GM21786 (cell line): ENCODE measurements around the gene GRAMD2A.

Experiments used
- ATAC-seq: cut with Tn5 transposase; IDR thresholded peaks from one replicate; pipeline ENCODE4 v1.9.1; 2021; ENCODE audit not compliant: unreplicated experiment

The GRAMD2A gene

DNA sequence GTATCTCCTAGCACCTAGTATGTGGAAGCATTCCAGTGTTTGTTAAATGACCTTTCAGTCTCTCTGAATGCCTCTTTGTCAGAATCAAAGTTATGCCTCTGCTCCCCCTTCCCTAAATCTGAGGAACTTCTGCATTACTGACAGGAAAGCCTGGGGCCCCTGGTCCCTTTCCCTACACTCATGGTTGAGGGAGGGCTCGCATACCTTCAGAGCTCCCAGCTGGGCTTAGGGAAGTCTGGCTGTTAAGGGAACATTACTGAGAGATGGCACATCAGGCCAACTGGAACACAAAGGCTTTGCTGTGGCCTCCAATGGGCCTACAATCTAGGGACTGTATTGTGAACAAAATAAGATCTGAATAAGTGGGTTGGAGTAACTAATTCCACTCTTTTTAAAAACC, 23.1 kb upstream of the GRAMD2A start:
- ATAC-seq: no peak

DNA sequence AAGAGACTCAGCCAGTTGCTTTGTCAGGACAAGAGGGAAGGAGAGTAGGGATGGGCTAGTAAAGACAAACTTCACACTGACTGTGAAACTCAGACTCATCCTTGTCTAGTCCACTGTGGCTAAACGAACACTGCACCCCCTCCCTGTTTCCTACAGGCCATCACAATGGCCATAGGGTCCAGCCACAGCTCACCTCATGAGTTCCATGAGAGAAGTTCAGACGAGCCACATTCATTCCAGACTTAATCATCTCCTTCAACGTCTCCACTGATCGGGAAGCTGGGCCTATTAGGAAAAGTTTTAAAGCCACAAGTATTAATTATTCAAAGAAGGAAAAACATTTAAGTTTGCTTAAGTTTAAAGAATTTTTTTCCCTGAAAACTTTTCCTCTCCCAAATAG, 19.6 kb upstream of the GRAMD2A start:
- no peak for ATAC-seq

DNA sequence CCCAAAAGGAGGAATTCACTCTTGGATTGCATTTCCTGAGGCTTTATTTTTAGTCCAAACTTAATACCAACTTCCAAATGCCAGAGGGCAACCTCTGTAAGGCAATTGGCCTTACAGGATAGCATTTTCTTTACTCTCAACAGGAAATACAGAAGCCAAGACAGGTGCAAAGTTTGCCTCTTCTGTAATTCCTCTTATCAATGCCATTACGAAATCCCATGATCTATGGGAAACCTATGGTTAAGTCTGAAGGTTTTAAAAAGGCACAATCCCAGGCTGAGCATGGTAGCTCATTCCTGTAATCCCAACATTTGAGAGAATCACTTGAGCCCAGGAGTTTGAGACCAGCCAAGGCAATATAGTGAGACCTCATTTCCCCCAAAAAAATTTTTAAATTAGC, 18.5 kb upstream of the GRAMD2A start:
- ATAC-seq: no peak

DNA sequence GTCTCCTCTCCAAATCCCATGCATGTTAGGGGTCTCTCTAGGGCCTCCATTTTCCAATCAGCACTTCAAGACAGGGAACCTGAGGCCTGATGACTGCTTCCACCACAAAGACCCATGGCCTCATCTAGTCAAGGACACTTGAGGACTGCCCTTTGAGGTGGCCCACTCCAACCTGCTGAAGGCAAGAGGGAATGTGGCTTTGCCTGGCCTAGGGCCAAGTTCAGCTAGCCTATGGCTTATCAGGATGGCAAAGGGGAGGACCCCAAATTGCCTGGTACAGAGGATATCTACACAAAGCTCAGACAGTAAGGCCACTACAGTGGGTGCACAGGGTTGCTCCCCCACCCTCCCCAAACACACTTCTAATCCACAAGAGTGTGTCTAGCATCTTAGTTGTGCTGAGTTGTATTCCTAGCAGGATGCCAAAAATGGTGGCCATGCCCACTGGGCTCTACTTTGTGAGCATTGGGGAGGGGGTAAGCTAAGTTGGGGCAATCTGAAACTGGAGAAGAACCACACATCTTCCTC, 10.0 kb upstream of the GRAMD2A start:
- ATAC-seq: no peak

DNA sequence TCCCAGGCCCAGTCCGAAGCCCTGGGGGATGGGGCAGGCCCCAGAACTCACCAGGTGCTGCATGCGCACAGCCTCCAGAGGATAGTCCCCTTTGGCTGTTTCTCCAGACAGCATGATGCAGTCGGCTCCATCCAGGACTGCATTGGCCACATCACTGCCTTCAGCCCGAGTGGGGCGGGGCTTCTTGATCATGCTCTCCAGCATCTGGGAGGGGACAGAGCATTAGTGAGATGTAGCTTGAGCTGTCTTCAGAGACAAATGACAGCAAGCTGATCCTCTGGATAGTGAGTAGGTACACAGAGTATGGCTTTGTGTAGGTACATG, 9.1 kb upstream of the GRAMD2A start:
- ATAC-seq: no peak

DNA sequence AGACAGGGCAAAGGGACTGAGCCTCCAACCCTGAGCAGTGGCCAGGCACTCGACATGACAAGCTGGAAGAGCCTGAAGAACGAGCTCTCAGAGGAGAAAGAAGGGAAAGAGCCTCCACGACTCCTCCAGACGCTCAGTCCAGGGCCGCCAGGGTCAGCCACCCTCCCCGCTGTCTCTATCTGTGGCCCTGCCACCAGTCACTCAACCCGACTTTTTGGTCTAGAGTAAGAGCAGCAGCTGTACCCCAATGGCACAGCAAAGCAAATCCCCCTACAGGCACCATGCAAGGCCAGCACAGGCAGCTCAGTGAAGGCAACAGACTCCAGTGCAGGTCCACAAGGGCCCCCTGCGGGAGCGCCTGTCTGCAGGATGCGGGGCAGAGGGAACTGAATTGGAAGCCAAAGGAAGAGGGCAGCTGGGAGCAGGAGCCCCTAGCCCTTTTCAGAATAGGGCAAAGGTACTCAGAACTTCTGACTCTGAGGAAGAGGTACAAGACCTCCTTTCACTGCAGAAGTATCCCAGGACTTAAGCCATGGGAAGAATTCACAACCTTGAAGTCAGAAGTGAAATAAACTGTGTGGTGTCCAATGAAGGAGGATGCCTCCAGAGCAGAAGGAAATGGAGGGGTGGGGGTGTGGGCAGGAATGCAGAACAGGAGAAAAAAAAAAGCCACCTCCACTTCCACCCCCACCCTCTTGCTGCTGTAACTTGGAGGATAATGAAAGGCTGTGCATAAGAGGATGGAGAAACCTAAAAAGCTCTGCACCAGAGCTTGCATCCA, 8.5 kb upstream of the GRAMD2A start:
- ATAC-seq: no peak

DNA sequence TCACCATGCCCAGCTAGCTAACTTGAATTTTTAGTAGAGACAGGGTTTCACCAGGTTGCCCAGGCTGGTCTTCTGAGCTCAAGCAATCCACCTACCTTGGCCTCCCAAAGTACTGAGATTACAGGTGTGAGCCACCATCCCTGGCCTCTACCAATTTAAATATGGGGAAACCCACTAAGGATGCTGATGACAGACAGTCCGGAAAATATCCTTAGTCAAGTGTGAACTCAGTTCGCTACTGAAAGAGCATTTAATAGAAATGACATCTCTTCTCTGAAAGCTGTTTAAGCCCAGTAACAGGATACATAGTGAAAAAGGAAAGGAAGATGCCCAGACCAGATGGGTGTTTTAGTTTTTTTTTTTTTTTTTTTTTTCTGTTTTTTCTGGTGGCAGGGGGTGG, 7.7 kb upstream of the GRAMD2A start:
- no peak for ATAC-seq

DNA sequence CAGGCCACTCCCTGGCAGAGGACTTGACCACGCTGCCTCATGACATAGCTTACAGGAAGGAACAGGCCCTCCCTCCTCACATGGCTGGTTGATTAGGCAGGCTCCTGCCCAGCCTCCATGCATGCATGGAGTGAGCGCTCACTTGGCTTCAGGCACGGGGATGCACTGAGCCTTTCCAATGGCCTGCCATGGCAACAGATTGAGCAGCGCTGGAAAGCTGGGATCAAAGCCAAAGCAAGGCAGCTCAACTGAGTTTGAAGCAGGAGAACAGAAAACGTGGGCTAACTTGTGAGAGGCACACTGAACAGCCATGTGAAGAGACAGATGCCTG, 5.9 kb upstream of the GRAMD2A start:
- ATAC-seq: no peak

DNA sequence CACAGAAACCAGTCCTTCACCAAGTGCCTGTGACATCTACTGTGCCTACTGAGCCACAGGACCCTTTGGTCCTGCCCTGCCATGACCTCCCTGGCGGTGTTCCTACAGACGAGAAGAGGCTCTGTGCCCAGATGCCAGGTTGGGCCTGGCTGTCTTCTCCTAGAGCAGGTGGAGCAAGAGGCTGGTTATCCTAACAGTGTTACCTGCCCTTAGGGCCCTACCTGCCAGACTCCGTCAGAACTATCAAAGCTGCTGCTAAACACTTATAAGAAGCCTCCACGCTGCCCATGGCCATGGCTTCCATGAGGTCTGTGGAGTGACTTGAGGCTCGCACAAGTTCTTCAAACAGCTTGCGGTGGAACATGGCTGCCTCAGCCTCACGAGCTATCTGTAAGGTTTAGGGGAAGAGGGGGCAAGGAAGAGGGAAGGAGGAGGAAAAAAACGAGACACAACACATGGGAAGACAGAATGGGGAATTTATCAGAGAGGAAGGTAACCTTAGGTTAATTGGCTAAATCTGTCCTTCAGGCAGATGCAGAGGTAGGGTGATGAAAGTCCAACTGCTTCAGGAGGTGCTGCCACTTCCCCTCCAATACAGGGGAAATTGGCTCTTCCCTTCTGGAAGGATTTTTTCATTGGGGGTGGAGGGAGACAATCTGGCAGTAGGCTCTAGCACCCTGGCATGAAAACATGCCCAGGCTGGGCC, 5.4 kb upstream of the GRAMD2A start:
- no peak for ATAC-seq

DNA sequence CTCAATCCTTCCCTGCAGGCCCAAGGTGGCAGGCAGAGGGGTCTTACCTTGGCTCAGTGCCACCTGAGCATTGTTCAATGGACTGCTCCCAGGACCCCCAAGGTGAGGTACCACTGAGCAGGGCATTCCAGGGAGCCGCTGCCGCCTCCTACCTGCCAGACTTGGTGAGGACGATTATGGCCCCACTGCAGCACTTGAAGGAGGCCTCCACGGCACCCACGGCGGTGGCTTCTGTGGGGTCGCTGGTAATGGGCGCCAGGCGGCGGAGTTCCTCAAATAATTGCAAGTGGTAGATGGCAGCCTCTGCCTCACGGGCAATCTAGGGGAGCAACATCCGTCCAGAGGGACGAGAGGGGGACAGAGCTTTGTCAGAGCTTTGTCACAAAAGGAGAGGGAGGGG, 4.7 kb upstream of the GRAMD2A start:
- no peak for ATAC-seq

DNA sequence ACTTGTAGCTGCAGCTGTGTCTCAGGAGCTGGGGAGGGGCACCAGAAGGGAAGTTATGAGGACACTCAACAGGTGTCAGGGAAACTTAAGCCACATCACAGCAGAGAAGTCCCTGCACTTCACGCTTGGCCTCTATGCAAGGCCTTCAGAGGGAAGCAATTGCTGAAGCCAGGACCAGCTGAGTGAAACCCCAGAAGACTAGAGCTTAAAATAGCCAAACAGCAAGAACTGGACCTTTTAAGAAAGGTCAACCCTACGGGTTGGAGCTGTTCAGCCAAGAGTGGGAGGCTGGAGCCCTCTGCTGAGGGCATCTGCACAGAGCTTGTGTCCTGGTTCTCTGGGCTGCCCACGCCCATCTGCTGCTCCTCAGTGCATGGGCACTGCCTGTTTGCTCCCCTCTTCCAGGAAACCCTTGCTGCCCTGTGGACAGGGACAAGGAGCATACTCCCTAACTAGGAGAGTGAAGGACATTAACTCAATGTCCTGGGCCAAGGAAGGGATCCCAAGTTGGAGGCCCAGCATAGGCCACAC, 3.9 kb upstream of the GRAMD2A start:
- no peak for ATAC-seq

DNA sequence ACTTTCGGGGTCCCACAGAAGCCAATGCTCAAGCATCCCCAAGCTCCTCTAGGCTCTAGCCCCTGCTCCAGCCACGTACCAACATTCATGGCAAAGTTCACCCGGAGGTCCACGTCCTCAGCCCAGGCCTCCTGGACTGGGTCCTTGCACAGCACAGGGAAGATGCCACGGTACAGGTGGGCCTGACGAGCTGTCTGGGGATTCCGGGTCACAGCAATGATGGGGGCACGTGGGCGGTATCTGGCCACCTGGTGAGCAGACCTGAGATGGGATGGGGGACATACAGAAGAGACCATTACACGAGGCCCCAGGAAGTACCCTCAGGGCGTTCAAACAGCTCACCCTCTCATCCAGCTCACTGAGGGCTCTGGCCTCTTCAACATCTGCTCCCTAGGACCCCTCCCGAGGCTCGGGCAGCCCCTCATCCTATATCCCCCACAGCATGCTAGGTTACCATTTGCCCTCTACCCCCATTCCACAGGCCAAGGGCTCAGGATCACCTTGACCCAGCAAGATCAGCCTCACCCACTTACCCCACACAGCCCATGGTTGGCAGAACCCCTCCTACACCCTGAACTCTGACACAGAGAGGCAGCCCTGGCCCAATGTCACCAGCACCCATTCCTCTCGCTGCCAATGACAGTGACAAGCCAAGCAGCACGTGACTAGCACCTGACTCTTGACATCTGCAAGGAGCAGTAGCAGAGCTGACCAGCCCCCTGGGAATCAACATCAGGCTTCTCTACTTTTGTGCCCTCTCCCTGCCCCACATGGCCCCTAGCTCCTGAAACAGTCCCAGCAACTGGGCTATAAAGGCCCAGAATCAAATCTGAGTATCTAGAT, 3.0 kb upstream of the GRAMD2A start:
- no peak for ATAC-seq

DNA sequence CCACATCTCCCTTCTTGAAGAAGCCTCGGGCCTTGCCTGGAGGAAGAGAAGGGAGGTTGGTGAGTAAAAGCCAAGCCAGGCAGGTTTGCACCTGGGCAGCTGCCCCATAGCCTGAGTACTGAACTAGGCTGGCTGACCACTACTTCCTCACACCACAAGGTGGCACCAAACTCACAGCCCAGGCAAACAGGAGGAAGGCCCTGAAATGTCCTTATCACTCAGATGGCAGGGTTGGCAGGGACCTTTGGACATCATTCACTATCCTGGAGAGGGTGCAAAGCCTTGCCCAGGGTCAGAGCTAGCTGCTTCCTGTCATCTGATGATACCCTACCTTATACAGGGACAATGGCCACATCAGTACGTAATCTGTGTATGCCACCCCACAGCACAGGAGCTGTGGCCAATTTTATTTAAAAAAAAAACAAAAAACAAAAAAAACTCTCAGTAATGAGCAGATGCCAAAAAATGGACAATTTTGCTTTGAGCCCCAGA, 2.2 kb upstream of the GRAMD2A start:
- peak; percentile 62 for ATAC-seq

DNA sequence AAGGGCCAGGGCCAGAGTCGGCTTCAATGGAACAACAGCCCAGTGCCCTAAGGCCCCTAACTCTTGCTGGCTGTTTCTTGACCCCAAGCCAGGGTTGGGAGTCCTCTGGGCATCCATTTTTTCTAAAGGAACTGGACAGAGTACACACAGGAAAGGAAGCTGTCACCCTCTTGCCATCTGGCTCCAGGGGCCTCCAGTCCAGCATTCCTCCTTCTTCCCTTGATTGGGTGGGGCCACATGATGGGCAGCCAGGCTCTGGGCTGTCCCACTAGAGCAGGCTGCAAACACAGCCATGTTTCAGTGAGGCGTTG, 1.6 kb upstream of the GRAMD2A start:
- ATAC-seq: no peak

DNA sequence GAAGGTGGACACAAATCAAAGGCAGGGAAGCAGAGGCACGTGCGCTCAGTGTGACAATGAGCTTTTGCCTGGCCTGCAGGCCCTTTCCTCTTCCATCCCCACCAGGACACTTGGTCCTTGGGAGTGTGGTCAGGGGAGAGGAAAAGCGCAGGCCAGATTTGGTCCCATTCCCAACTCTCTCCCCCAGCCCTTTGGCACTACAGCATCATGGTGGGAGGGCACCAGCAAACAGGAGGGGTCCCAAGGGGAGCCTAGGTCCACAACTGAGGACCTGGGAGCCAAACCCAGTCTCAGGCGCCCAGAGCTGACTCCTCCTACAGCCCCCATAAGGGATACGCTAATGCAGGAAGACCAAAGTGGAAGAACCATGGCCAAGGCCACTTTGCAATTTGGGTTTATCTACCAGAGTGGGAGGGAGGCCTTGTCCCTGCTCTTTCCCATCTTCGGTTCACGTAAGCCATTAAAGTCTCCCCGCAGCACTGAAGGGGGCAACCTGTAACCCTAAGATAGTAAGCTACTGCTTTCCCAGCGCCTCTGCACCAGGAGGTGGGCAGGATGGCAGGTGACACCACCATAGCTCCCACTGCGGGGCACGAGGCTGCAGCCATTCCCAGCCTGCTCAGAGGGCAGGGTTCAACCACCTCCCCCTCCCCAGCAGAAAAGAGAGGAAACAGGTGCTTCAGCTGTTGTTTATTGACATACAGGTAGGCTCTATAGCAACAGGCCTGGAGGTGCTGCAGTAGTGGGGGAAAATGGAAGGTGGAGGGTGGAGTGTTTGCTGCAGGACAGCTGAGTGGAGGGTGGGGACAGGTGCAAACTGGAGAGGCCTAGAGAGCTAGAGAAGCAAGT, 993 bp upstream of the GRAMD2A start:
- ATAC-seq: no peak

DNA sequence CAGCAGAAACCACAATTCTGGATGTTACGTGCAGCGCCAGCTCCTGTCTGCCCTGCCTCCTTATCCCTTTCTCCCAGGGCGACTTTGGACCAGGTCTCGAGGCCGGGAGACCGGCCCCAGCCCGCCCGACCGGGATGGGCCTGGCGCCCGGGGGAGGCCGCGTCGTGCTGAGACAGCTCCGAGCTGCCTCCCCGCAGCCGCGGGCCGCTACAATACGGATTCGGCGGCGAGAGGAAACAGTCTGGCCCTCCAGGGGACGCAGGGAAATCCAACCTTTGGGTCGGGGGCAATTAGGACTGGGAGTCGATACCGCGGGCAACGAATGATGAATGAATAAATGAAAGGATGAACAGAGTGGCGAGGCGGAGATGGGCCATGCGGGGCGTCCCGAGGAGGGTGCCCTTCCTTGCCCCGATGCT, 537 bp downstream of the GRAMD2A start:
- no peak for ATAC-seq

DNA sequence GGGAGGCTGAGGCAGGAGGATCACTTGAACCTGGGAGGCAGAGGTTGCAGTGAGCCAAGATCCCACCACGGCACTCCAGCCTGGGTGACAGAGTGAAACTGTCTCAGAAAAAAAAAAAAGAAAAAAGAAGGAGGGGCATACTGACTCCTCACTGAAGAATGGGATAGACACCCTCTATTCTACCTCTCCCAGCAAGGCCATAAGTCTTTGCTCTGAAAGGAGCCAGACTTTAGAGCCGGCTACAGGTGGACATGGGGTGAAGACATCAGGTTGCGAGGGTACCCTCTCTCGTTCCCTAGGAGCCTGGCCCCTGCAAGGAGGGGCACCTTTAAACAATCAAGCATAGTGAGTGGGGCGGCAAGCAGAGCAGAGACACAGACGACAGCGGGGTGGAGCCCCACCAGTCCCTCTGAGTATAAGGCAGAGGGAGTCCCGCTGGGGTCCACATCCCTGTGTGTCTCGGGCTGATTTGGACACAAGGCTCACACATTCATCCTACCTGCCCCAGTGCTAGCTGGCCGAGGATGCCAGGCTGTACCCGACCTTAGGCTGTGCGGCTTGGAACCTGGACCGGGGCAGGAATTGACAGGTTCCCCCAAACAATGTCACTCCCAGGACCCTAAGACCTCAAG, 1.1 kb downstream of the GRAMD2A start:
- no peak for ATAC-seq

DNA sequence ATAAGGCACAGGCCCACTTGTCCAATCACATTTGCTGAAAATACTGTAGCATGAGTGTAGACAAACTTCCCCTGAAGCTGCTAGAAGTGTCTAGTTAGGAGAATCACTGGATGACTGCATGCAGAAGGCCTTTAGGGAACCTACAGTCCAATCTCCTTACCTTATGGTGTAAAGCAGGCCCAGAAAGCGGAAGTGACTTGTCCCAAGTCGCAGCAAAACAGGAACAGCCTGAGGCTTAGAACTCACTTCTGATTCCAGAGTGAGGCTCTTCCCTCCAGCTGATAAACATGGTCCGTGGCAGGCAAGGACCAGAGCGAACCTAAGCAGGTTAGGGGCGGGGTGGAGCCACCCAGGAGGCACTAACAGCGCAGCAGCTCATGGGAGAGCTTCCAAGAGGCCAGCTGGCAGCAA, 2.5 kb downstream of the GRAMD2A start:
- no peak for ATAC-seq

DNA sequence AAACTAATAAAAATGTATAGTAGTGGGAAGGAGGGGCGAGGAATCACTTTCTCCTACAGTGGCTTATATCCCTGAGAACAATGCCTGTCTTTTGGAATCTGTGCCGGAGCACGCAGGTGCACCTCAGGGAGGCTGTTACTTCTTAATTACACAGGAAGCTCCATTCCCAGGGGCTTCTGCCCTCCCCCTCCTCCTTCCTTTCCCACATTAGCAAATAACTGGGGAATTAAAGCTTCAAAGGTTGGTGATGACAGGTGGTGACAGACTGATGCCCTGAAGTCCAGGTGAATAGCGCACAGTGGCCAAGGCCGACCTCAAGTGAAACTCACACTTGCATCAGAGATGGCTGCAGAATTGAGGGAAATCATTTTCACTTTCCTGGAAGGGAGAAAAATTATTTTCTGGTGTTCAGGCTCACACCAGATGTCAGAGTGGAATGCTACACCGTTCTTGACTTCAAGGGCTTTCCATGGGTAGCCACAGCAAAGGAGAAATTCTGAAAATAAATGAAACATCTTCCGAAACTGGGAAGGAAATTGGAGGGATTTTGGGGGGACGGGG, 3.7 kb downstream of the GRAMD2A start:
- no peak for ATAC-seq

DNA sequence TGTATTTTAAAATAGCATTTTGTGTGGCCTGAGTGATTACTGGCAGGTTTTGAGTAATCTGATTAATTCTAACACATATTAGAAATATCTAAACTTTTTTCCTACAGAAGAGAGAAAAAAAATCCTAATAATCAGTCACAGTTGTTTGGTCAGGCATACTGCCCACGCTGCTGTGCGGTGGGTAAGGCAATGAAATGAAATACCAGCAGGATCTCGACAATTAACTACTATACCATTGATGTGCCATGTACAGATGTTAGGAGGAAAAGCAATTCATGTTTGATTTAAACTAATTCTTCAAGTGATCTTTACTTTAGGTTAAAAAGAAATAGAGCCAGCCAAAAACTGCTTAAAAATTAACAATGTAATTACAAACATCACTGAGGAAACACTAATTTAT, 5.2 kb downstream of the GRAMD2A start:
- ATAC-seq: no peak
